Testis (tissue), 3 donors: Measurements from ENCODE around the gene KRTAP9-6. TPM values are rescaled to one million over a fixed set of nuclear protein-coding genes. Genes with fewer than 3 reads are reported as not detected.

ENCODE experiments used
- DNase-seq: peaks from one replicate; pipeline ENCODE4 v3.0.0-alpha.2; 2019
- H3K27ac ChIP-seq, 2 donors: fragments of 200-600 bp; sonication (generic); one replicate each; pipeline ENCODE4 v1.5.1; 2019
- H3K27me3 ChIP-seq: fragments of 200-600 bp; sonication (generic); one replicate; pipeline ENCODE4 v1.5.1; 2019
- H3K36me3 ChIP-seq: fragments of 200-600 bp; sonication (generic); one replicate; pipeline ENCODE4 v1.5.1; 2017; ENCODE audit warnings: low read depth; ENCODE audit errors: missing control alignments
- H3K4me1 ChIP-seq: fragments of 200-600 bp; sonication (generic); one replicate; pipeline ENCODE4 v1.5.1; 2019
- H3K4me3 ChIP-seq, 2 donors: fragments of 200-600 bp; sonication (generic); one replicate each; pipeline ENCODE4 v1.5.1; 2017 to 2019
- H3K9me3 ChIP-seq: fragments of 200-600 bp; sonication (generic); one replicate; pipeline ENCODE4 v1.5.1; 2017
- CTCF ChIP-seq, 3 experiments: fragments of 450-650 bp in 2 of 3; fragments of 200-600 bp in 1 of 3; sonication (generic) in 1 of 3; IDR thresholded peaks; one replicate each; pipeline ENCODE4 v1.5.1; 2016 to 2019; ENCODE audit warnings: antibody characterized with exemption in 3 of 3, mild to moderate bottlenecking in 2 of 3, moderate library complexity in 1 of 3
- POLR2A ChIP-seq: fragments of 450-650 bp; IDR thresholded peaks from one replicate; pipeline ENCODE4 v1.6.1; 2017; ENCODE audit warnings: antibody characterized with exemption, mild to moderate bottlenecking, moderate library complexity
- WGBS, 2 donors: methylation state at CpG; one replicate each; pipeline ENCODE4 v1.1.5; 2018; 5-methylcytosine and 5-hydroxymethylcytosine counted together
- intact Hi-C: fragments of 100-400 bp; cut with DNase I; formaldehyde crosslinking; loops from one replicate; pipeline ENCODE4 v1.15.1; 2023; ENCODE audit warnings: low total_unique reads
- polyA plus RNA-seq: library from polyadenylated mRNA; stranded (reverse); fragments of 350-450 nt; fragmentation: Illumina TruSeq; extraction: RNeasy Lipid Tissue Mini Kit (QIAGEN cat#74804); gene quantifications from one replicate; pipeline ENCODE4 v1.2.3, GENCODE V29; 2014; ENCODE audit warnings: low read depth, low replicate concordance; ENCODE audit not compliant: insufficient read depth
- total RNA-seq, 2 donors: library from RNA; depleted of rRNA; stranded (reverse); fragments of >200 nt; gene quantifications; one replicate each; pipeline ENCODE4 v1.2.3, GENCODE V29; 2016

KRTAP9-6 gene
- total and polyA plus RNA-seq, 3 donors from 2014 or later, result not detected

DNA sequence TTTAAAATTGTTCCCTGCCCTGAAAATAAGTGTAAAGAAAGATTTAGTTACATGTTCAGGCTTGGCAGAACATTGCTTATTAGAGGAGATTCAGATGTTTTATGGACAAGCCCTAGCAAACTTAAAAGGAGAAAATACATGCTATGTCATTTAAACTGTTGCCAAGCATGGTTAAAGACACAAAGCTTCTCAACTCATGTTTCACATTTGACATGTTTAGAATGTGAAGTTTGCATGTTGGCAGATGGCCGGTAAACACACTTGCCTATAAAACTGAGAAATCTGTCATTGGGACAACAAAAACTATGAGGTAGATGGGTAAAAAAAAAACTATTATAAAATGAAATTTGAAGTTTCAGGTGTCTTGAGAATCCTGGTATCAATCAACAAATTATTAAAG lies 31.7 kb downstream of the KRTAP9-6 start:
- Histone ChIP-seq H3K27me3 (no peaks in the 10 kb centered on the region), H3K4me1 (no peaks in the 10 kb centered on the region), H3K36me3 (no peaks in the 10 kb centered on the region), H3K4me3 (no peak overlapping the region), H3K9me3 (no peaks in the 10 kb centered on the region), H3K27ac (no peak overlapping the region)
- no peak for DNase-seq
- no peak for TF ChIP-seq CTCF (IDR thresholded peaks at IDR 0.05)
- TF ChIP-seq POLR2A, result no peak
- WGBS, 2 donors, result 85 to 86% methylated on average over 1 of the region's 1 CpG
- intact Hi-C loops, result no loop called here

- 74 to 83% methylated on average over 20 of the region's 20 CpGs for WGBS, 2 donors
- intact Hi-C loops, result no loop called here
- DNase-seq, result no peak
- TF ChIP-seq CTCF (IDR thresholded peaks at IDR 0.05), result no peak
- TF ChIP-seq POLR2A, result no peak
- no peaks in the 10 kb centered on the region for H3K9me3 ChIP-seq
- H3K36me3 ChIP-seq, result no peaks in the 10 kb centered on the region
- no peak overlapping the region for H3K27ac ChIP-seq
- no peaks in the 10 kb centered on the region for H3K27me3 ChIP-seq
- H3K4me3 ChIP-seq, result no peak overlapping the region
- H3K4me1 ChIP-seq, result no peaks in the 10 kb centered on the region
Observed at GRCh38 chr17:41298458-41299135, 33.4 kb downstream of the KRTAP9-6 start.

GRCh38 chr17:41301204-41301790 lies 36.1 kb downstream of the KRTAP9-6 start:
- WGBS, 2 donors, result 82 to 87% methylated on average over 5 of the region's 5 CpGs
- Histone ChIP-seq H3K4me1 (no peaks in the 10 kb centered on the region), H3K36me3 (no peaks in the 10 kb centered on the region), H3K27ac (no peak overlapping the region), H3K9me3 (no peaks in the 10 kb centered on the region), H3K27me3 (no peaks in the 10 kb centered on the region), H3K4me3 (no peak overlapping the region)
- intact Hi-C loops, result no loop called here
- DNase-seq, result no peak
- TF ChIP-seq CTCF (IDR thresholded peaks at IDR 0.05) (no peak), POLR2A (no peak)

DNA sequence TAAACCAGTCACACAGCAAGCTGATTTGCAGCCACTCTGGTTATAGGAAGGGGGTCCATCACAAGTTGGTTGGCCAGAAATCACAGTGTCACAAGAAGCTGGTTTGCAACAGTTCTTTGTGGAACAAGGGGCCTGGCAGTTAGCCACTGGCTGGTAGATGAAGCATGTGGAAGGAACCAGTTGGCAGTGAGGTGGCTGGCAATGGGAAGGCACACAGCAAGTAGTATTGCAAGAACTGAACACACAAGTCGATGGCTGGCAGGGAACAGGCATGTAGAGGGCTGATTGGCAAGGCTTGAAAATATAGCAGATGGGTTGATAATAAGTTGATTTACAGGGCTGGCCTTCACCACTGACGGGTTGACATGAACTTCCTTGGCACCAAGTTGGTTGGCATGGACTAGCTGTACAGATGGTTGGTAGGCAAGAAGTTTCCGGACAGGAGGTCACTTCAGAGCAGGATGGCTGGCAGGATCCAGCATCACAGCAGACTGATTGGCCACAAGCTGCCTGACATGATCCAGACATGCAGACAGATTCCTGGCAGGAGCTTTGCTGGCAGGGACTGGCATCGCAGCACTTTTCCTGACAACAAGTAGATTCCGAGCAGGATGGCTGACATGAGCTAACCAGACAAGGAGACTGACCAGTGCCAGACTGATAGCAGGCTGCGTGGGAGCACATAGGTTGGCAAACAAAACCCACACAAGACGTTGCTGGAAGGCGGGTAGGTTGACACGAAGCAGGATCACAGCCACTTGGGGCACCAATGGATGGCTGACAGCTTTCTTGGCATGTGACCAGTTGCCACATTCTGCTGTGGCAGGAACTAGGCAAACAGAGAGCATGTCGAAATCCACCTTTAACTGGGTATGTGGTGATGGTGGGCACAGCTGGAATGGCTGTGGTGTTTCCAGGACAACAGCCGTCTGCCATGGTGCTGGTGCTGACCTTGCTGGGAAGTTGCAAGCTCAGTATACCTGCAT lies 37.0 kb downstream of the KRTAP9-6 start, which contains the start of gene KRTAP29-1:
KRTAP29-1 (minus strand) TSS at position 936 of the 986 bp plus-strand sequence; CDS start at position 936, 0 bp downstream.
- no peaks in the 10 kb centered on the region for H3K27me3 ChIP-seq
- H3K4me1 ChIP-seq, result no peaks in the 10 kb centered on the region
- no peak for DNase-seq
- H3K4me3 ChIP-seq, result no peak within 1 kb of the TSS
- TF ChIP-seq POLR2A (no peak), CTCF (IDR thresholded peaks at IDR 0.05) (no peak)
- intact Hi-C loops, result no loop called here
- no peaks in the 10 kb centered on the region for H3K36me3 ChIP-seq
- H3K27ac ChIP-seq, result no peak within 1 kb of the TSS
- WGBS, 2 donors, result 83 to 87% methylated on average over 11 of the region's 11 CpGs
- no peaks in the 10 kb centered on the region for H3K9me3 ChIP-seq
